ENCODE data around the gene PHACTR2. TPM values are rescaled to one million over a fixed set of nuclear protein-coding genes. Genes with fewer than 3 reads are reported as not detected.

The PHACTR2 gene
- total RNA-seq, 2 experiments from 2014 or later: 13.5 to 14.6 TPM

DNA sequence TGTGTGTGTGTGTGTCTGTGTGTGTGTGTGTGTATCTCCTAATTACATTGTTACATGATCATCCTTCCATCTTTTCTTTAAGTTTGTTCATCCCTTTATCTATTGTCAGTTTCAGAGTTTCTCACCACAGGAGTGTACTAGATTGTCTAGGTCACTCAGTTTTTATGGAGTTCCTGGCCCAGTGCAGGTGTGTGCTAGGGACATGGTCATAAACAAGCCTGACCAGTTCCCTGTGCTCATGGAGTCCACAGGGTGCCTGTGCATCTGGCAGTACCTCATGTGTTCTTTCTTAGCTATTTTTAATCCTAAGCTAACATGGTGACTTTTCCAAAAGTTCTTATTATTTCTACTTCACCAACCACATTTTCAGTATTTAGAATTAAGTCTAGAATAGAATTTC, 43.9 kb downstream of the PHACTR2 start:
- no peak overlapping the region for H3K4me3 Mint-ChIP-seq
- peaks cover 4% of the 10 kb centered on the region for H3K4me1 Mint-ChIP-seq (ENCODE audit: low read depth)
- peaks cover 1% of the 10 kb centered on the region for H3K9me3 Mint-ChIP-seq
- no peak overlapping the region for H3K27ac Mint-ChIP-seq
- ATAC-seq: no peak
- ChIA-PET POLR2A (no interaction called here), CTCF (no interaction called here)
- peaks cover 14% of the 10 kb centered on the region for H3K36me3 Mint-ChIP-seq (ENCODE audit: low read depth)
- intact Hi-C loops (cut with micrococcal nuclease): no loop called here
- H3K27me3 Mint-ChIP-seq: no peaks in the 10 kb centered on the region
- no peak for DNase-seq
- TF ChIP-seq, protein P1, sequence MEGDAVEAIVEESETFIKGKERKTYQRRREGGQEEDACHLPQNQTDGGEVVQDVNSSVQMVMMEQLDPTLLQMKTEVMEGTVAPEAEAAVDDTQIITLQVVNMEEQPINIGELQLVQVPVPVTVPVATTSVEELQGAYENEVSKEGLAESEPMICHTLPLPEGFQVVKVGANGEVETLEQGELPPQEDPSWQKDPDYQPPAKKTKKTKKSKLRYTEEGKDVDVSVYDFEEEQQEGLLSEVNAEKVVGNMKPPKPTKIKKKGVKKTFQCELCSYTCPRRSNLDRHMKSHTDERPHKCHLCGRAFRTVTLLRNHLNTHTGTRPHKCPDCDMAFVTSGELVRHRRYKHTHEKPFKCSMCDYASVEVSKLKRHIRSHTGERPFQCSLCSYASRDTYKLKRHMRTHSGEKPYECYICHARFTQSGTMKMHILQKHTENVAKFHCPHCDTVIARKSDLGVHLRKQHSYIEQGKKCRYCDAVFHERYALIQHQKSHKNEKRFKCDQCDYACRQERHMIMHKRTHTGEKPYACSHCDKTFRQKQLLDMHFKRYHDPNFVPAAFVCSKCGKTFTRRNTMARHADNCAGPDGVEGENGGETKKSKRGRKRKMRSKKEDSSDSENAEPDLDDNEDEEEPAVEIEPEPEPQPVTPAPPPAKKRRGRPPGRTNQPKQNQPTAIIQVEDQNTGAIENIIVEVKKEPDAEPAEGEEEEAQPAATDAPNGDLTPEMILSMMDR (IDR thresholded peaks at IDR 0.05): no peak

DNA sequence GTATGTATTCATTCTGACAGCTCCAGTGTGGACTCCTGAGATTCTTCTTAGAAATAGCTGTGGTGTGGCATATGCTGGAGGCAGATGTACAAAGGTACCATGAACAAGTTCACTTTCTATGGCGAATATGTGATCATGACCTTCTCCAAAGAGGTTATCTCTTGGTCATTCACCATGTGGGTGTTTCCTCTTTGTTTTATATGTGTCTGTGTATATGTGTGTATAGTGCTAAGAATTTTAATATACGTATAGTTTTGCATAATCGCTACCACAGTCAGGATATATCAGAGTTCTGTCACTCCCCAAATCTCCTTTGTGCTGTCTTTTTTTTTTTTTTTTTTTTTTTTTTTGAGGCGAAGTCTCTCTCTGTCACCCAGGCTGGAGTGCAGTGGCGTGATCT, 47.1 kb downstream of the PHACTR2 start:
- no peak for DNase-seq
- Mint-ChIP-seq H3K36me3 (ENCODE audit: low read depth) (peaks cover 14% of the 10 kb centered on the region), H3K4me3 (no peak overlapping the region), H3K27me3 (no peaks in the 10 kb centered on the region), H3K27ac (no peak overlapping the region), H3K9me3 (peaks cover 1% of the 10 kb centered on the region), H3K4me1 (ENCODE audit: low read depth) (peaks cover 9% of the 10 kb centered on the region)
- ATAC-seq: no peak
- ChIA-PET CTCF (no interaction called here), POLR2A (no interaction called here)
- TF ChIP-seq, protein P1 (IDR thresholded peaks at IDR 0.05): no peak
- intact Hi-C loops (cut with micrococcal nuclease): no loop called here

DNA sequence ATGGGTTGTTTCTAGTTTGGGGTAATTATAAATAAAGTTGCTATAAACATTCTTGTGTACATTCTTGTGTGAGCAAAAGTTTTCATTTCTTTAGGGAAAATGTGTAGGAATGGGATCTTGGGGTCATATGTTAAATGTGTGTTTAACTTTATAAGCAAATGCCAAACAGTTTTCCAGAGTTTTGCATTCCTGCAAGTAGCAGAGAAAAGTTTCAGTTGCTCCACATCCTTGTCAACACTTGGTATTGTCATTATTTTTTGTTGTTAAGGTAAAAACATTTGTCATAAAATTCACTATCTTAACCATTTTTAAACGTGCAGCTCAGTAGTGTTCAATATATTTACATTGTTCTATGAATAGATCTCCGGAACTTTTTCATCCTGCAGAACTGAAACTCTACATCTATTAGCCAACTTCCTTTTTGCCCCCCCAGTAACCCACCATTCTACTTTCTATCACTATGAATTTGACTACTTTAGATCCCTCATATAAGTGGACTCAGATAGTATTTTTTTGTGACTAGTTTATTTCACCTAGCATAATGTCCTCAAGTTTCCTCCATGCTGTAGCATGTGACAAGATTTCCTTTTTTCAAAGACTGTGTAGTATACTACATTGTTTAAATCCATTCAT, 48.4 kb downstream of the PHACTR2 start:
- ATAC-seq (no peak), DNase-seq (no peak)
- ChIA-PET CTCF (no interaction called here), POLR2A (no interaction called here)
- TF ChIP-seq, protein P1 (IDR thresholded peaks at IDR 0.05): no peak
- no peak overlapping the region for H3K27ac Mint-ChIP-seq
- peaks cover 14% of the 10 kb centered on the region for H3K36me3 Mint-ChIP-seq (ENCODE audit: low read depth)
- H3K4me1 Mint-ChIP-seq (ENCODE audit: low read depth): peaks cover 9% of the 10 kb centered on the region
- intact Hi-C loops (cut with micrococcal nuclease): no loop called here
- no peak overlapping the region for H3K4me3 Mint-ChIP-seq
- H3K27me3 Mint-ChIP-seq: no peaks in the 10 kb centered on the region
- H3K9me3 Mint-ChIP-seq: peaks cover 1% of the 10 kb centered on the region

DNA sequence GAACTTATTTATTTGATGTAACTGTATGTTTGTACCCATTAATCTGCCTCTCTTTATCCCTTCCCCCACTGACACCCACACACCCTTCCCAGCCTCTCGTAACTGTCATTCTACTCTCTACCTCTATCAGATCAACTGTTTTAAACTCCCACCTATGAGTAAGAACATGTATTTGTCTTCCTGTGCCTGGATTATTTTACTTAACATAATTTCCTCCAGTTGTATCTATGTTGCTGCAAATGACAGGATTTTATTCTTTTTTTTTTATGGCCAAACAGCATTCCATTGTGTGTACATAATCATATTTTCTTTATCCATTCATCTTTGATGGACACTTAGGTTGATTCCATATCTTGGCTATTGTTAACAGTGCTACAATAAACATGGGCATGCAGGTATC, 49.3 kb downstream of the PHACTR2 start:
- ChIA-PET CTCF (no interaction called here), POLR2A (interaction anchor here (0.6 kb wide), 1 partner anchor 15 kb away, joined by 3 read pairs; no protein-coding TSS in a partner anchor)
- peaks cover 14% of the 10 kb centered on the region for H3K36me3 Mint-ChIP-seq (ENCODE audit: low read depth)
- H3K27ac Mint-ChIP-seq: no peak overlapping the region
- DNase-seq: no peak
- TF ChIP-seq, protein P1 (IDR thresholded peaks at IDR 0.05): no peak
- H3K4me3 Mint-ChIP-seq: no peak overlapping the region
- intact Hi-C loops (cut with micrococcal nuclease): no loop called here
- peaks cover 1% of the 10 kb centered on the region for H3K9me3 Mint-ChIP-seq
- ATAC-seq: no peak
- H3K27me3 Mint-ChIP-seq: no peaks in the 10 kb centered on the region
- peaks cover 15% of the 10 kb centered on the region for H3K4me1 Mint-ChIP-seq (ENCODE audit: low read depth)

DNA sequence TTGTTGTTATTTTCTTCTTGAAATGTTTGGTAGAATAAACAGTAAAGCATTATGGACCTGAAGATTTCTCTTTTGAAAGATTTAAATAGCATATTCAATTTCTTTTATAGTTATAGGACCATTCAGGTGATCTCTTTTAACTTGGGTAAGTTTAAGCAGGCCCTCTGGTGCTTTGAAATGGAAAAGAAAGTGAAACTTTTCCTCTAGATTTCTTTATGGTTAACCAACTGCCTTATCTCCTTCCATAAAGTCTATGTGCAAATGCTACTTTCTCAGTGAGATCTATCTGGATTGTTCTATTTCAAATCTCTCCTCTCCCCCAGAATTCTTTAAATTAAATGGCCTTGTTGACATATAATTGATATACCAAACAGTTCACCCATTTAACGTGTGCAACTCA, 54.0 kb downstream of the PHACTR2 start:
- ChIA-PET POLR2A (no interaction called here), CTCF (interaction anchor here (0.9 to 1.0 kb wide), 2 partner anchors 157 to 282 kb away, joined by 3 read pairs; no protein-coding TSS in a partner anchor)
- H3K27me3 Mint-ChIP-seq: no peaks in the 10 kb centered on the region
- intact Hi-C loops (cut with micrococcal nuclease): no loop called here
- peak overlapping the region; percentile 14 for H3K27ac Mint-ChIP-seq
- ATAC-seq (no peak), DNase-seq (no peak)
- no peak overlapping the region for H3K4me3 Mint-ChIP-seq
- no peaks in the 10 kb centered on the region for H3K36me3 Mint-ChIP-seq (ENCODE audit: low read depth)
- no peaks in the 10 kb centered on the region for H3K9me3 Mint-ChIP-seq
- peaks cover 36% of the 10 kb centered on the region for H3K4me1 Mint-ChIP-seq (ENCODE audit: low read depth)
- TF ChIP-seq, protein P1 (IDR thresholded peaks at IDR 0.05): no peak

Data from activated CD8-positive, alpha-beta T cell treated with anti-CD3 and anti-CD28 coated beads for 36 hours (primary cell).